Endothelial cell of umbilical vein (primary cell): Measurements from ENCODE around the gene ZNF44. TPM values are rescaled to one million over a fixed set of nuclear protein-coding genes. Genes with fewer than 3 reads are reported as not detected.

Experiments used
- BruUV-seq: library from RNA; stranded (reverse); fragments of 400-500 nt; replicated peaks from 2 replicates; lab custom pipeline; 2021; lab: Mats Ljungman, UMichigan
- CTCF ChIA-PET: fragments of 300-600, 350-600 bp; sonication (Branson Sonifier 250); formaldehyde crosslinking; loops from one replicate; lab custom pipeline; 2021; ENCODE audit warnings: antibody characterized with exemption, inconsistent platforms; lab: Charles Lee
- POLR2A ChIA-PET: fragments of 300-600, 350-600 bp; sonication (Branson Sonifier 250); formaldehyde crosslinking; loops from one replicate; lab custom pipeline; 2021; ENCODE audit warnings: antibody characterized with exemption, inconsistent platforms; lab: Charles Lee
- DNase-seq: peaks from one replicate; pipeline ENCODE4 v3.0.0-alpha.2; 2011; ENCODE audit warnings: low read depth, low spot score
- FAIRE-seq: peaks from 2 replicates; lab custom pipeline; 2011; peaks lifted over from hg19 to GRCh38; lab: Jason Lieb, UNC
- H2AFZ ChIP-seq: 2 replicates; pipeline ENCODE4 v1.6.0; 2012; ENCODE audit warnings: low read depth, low read length, control low read depth, inconsistent platforms
- H3K27ac ChIP-seq: 2 replicates; pipeline ENCODE4 v1.5.1; 2011; ENCODE audit warnings: low read depth, mild to moderate bottlenecking, control low read depth, low read length, moderate library complexity; ENCODE audit not compliant: insufficient read depth
- H3K27me3 ChIP-seq, 2 experiments: 2 replicates each; pipeline versions ENCODE4 v1.6.0 to v1.6.1; 2011; ENCODE audit warnings: low read length in 2 of 2, mixed read lengths in 1 of 2; ENCODE audit not compliant: control insufficient read depth in 2 of 2, insufficient read depth in 2 of 2
- H3K36me3 ChIP-seq, 2 experiments: 2 replicates in 1 of 2; 3 replicates in 1 of 2; pipeline ENCODE4 v1.5.1; 2011; ENCODE audit warnings: low read length in 2 of 2, mild to moderate bottlenecking in 1 of 2, moderate library complexity in 1 of 2; ENCODE audit not compliant: control insufficient read depth in 2 of 2, insufficient read depth in 2 of 2; ENCODE audit errors: extremely low read depth in 1 of 2
- H3K4me1 ChIP-seq: 3 replicates; pipeline ENCODE4 v1.5.1; 2011; ENCODE audit warnings: mild to moderate bottlenecking, low read length; ENCODE audit not compliant: control insufficient read depth, insufficient read depth; ENCODE audit errors: extremely low read depth
- H3K4me2 ChIP-seq: 2 replicates; pipeline ENCODE4 v1.6.1; 2011; ENCODE audit warnings: low read length, control low read depth, mixed read lengths; ENCODE audit not compliant: insufficient read depth
- H3K4me3 ChIP-seq, 3 experiments: fragments of 200-600 bp in 1 of 3; sonication (generic), shearing (Covaris generic) in 1 of 3; replicated peaks in 1 of 3; 2 replicates each; pipeline ENCODE4 v1.5.1; 2011 to 2016; ENCODE audit warnings: control low read depth in 3 of 3, low read length in 3 of 3, mild to moderate bottlenecking in 2 of 3, inconsistent platforms in 1 of 3, low read depth in 1 of 3, moderate library complexity in 1 of 3; ENCODE audit not compliant: insufficient read depth in 1 of 3
- H3K79me2 ChIP-seq: 2 replicates; pipeline ENCODE4 v1.6.0; 2012; ENCODE audit warnings: low read length, inconsistent platforms; ENCODE audit not compliant: control insufficient read depth, insufficient read depth
- H3K9ac ChIP-seq: replicated peaks from 2 replicates; pipeline ENCODE3; 2011; ENCODE audit warnings: low read length, control low read depth; ENCODE audit not compliant: insufficient read depth; ENCODE audit errors: extremely low read depth
- H3K9me1 ChIP-seq: replicated peaks from 3 replicates; pipeline ENCODE4 v1.6.0; 2011; ENCODE audit warnings: mild to moderate bottlenecking, low read length; ENCODE audit not compliant: control insufficient read depth, insufficient read depth; ENCODE audit errors: extremely low read depth
- H3K9me3 ChIP-seq: replicated peaks from 2 replicates; pipeline ENCODE4 v1.5.1; 2012; ENCODE audit warnings: low read length, inconsistent platforms; ENCODE audit not compliant: control insufficient read depth, insufficient read depth
- H4K20me1 ChIP-seq: replicated peaks from 2 replicates; pipeline ENCODE3; 2011; ENCODE audit warnings: mild to moderate bottlenecking, low read length; ENCODE audit not compliant: control insufficient read depth, insufficient read depth; ENCODE audit errors: extremely low read depth
- CTCF ChIP-seq, 2 donors: IDR thresholded peaks; 1 replicate in 1 of 2; 2 replicates in 1 of 2; pipeline ENCODE4 v1.5.1; 2011; ENCODE audit warnings: low read length in 2 of 2, mild to moderate bottlenecking in 2 of 2, moderate library complexity in 2 of 2, control low read depth in 1 of 2, inconsistent platforms in 1 of 2, low read depth in 1 of 2; ENCODE audit not compliant: insufficient read depth in 1 of 2; ENCODE audit errors: extremely low read depth in 1 of 2
- EZH2 ChIP-seq: IDR thresholded peaks from 2 replicates; pipeline ENCODE4 v1.6.1; 2012; ENCODE audit warnings: borderline replicate concordance, low read depth, mild to moderate bottlenecking, moderate library complexity, low read length, inconsistent platforms; ENCODE audit not compliant: severe bottlenecking
- FOS ChIP-seq: IDR thresholded peaks from 2 replicates; pipeline ENCODE4 v1.6.1; 2011; ENCODE audit warnings: mild to moderate bottlenecking, low read length, moderate library complexity, borderline replicate concordance; ENCODE audit not compliant: insufficient read depth
- GATA2 ChIP-seq: IDR thresholded peaks from 2 replicates; pipeline ENCODE4 v1.7.0; 2011; ENCODE audit warnings: low read depth, mild to moderate bottlenecking, moderate library complexity, mixed read lengths, low read length; ENCODE audit not compliant: insufficient read length, insufficient read depth
- JUN ChIP-seq: IDR thresholded peaks from 2 replicates; pipeline ENCODE4 v1.6.1; 2011; ENCODE audit warnings: borderline replicate concordance, low read depth; ENCODE audit not compliant: insufficient read length, insufficient read depth
- MAX ChIP-seq: IDR thresholded peaks from 2 replicates; pipeline ENCODE4 v1.6.1; 2011; ENCODE audit not compliant: insufficient read depth, insufficient read length
- MYC ChIP-seq: IDR thresholded peaks from one replicate; pipeline ENCODE4 v1.6.1; 2011; ENCODE audit warnings: mild to moderate bottlenecking, low read depth, low read length
- POLR2A ChIP-seq: IDR thresholded peaks from 2 replicates; pipeline ENCODE4 v1.6.1; 2012; ENCODE audit warnings: low read depth, mild to moderate bottlenecking, control low read depth, low read length
- POLR2AphosphoS5 ChIP-seq: IDR thresholded peaks from 2 replicates; pipeline ENCODE4 v1.6.1; 2012; ENCODE audit warnings: low read depth, mild to moderate bottlenecking, control low read depth, low read length, moderate library complexity; ENCODE audit not compliant: insufficient read depth
- dilution Hi-C: fragments of 300-500 bp; cut with MboI; formaldehyde crosslinking; loops from one replicate; pipeline ENCODE4 v1.15.0; 2019; ENCODE audit warnings: low sequenced_read_pairs; ENCODE audit not compliant: extremely low pct_ligation_motif_present
- intact Hi-C: fragments of 100-400 bp; cut with micrococcal nuclease; formaldehyde crosslinking; loops from one replicate; pipeline ENCODE4 v1.10.0; 2022
- polyA plus RNA-seq, 4 experiments: library from polyadenylated mRNA; depleted of rRNA in 3 of 4; stranded (reverse) in 3 of 4; unstranded in 1 of 4; fragments of >200 nt; gene quantifications; 2 replicates each; pipeline versions ENCODE4 v1.2.1 to v1.2.3, GENCODE V29; 2011 to 2012; ENCODE audit warnings: missing spikeins in 1 of 4
- total RNA-seq: library from RNA; stranded (reverse); gene quantifications from 2 replicates; pipeline ENCODE4 v1.2.3, GENCODE V29; 2021

ZNF44 gene
- total and polyA plus RNA-seq, 2 donors (not counting 3 experiments of a cell fraction or from before 2014, with no cell fraction given) = 2.1 to 7.4 TPM

GRCh38 chr19:12287958-12288500 lies 6.7 kb downstream of the ZNF44 start:
- no peaks in the 10 kb centered on the region for H3K36me3 ChIP-seq
- H2AFZ ChIP-seq = no peak overlapping the region
- no peaks in the 10 kb centered on the region for H3K9me1 ChIP-seq
- H3K27ac ChIP-seq = no peak overlapping the region
- no peaks in the 10 kb centered on the region for H4K20me1 ChIP-seq
- TF ChIP-seq JUN (no peak), MAX (no peak), CTCF (IDR thresholded peaks at IDR 0.05; ENCODE audit: extremely low read depth in 1 of 2, insufficient read depth in 1 of 2, low read depth in 1 of 2, low read length in 2 of 2) (no peak), MYC (no peak), EZH2 (no peak), POLR2A (no peak), POLR2AphosphoS5 (no peak), FOS (no peak), GATA2 (no peak)
- DNase-seq (no peak), FAIRE-seq (no peak)
- no peaks in the 10 kb centered on the region for H3K27me3 ChIP-seq
- dilution Hi-C loops (no loop called here), intact Hi-C loops (no loop called here)
- peaks cover 2% of the 10 kb centered on the region for H3K79me2 ChIP-seq
- no peak overlapping the region for H3K9ac ChIP-seq
- CTCF ChIA-PET = no interaction called here
- no peak overlapping the region for H3K4me3 ChIP-seq
- BruUV-seq = no TSS peak
- POLR2A ChIA-PET = no interaction called here
- no peak overlapping the region for H3K4me2 ChIP-seq
- H3K4me1 ChIP-seq = no peaks in the 10 kb centered on the region
- no peaks in the 10 kb centered on the region for H3K9me3 ChIP-seq
